ENCODE results near the gene UNC13B.
A peak's percentile ranks its signal among the peaks of the same experiment; 100 is the strongest.
"Not testable (repeated sequence)": the region's sequence is repeated elsewhere in the genome, so short reads cannot be mapped to it uniquely, and the experiment has no call there.

UNC13B gene

GRCh38 chr9:35140093-35140492 is 21.7 kb upstream of the UNC13B start:
- Histone ChIP-seq H3K4me3 (ENCODE audit: low read length) (no peak overlapping the region), H3K27me3 (ENCODE audit: insufficient read depth, low read length) (no peaks in the 10 kb centered on the region), H3K27ac (ENCODE audit: low read length) (no peak overlapping the region), H3K4me1 (ENCODE audit: insufficient read depth, low read length) (no peaks in the 10 kb centered on the region), H3K9me3 (ENCODE audit: insufficient read depth, low read depth, low read length) (peaks cover 36% of the 10 kb centered on the region), H3K36me3 (ENCODE audit: insufficient read depth, low read depth, low read length) (no peaks in the 10 kb centered on the region), H3K9ac (ENCODE audit: low read depth, low read length) (no peak overlapping the region)

GRCh38 chr9:35142037-35142436 is 19.8 kb upstream of the UNC13B start:
- H3K4me1 ChIP-seq (ENCODE audit: insufficient read depth, low read length): no peaks in the 10 kb centered on the region
- H3K4me3 ChIP-seq (ENCODE audit: low read length): no peak overlapping the region
- peaks cover 42% of the 10 kb centered on the region for H3K9me3 ChIP-seq (ENCODE audit: insufficient read depth, low read depth, low read length)
- no peak overlapping the region for H3K9ac ChIP-seq (ENCODE audit: low read depth, low read length)
- H3K36me3 ChIP-seq (ENCODE audit: insufficient read depth, low read depth, low read length): no peaks in the 10 kb centered on the region
- no peak overlapping the region for H3K27ac ChIP-seq (ENCODE audit: low read length)
- H3K27me3 ChIP-seq (ENCODE audit: insufficient read depth, low read length): no peaks in the 10 kb centered on the region

- H3K27me3 ChIP-seq (ENCODE audit: insufficient read depth, low read length); H3K4me3 ChIP-seq (ENCODE audit: low read length); H3K9ac ChIP-seq (ENCODE audit: low read depth, low read length); H3K27ac ChIP-seq (ENCODE audit: low read length); H3K4me1 ChIP-seq (ENCODE audit: insufficient read depth, low read length); H3K36me3 ChIP-seq (ENCODE audit: insufficient read depth, low read depth, low read length): not testable (repeated sequence)
- peaks cover 48% of the 10 kb centered on the region for H3K9me3 ChIP-seq (ENCODE audit: insufficient read depth, low read depth, low read length)
Observed at GRCh38 chr9:35147941-35148563, 13.8 kb upstream of the UNC13B start.

GRCh38 chr9:35152926-35153325 is 8.9 kb upstream of the UNC13B start:
- Histone ChIP-seq H3K9ac (ENCODE audit: low read depth, low read length) (no peak overlapping the region), H3K4me3 (ENCODE audit: low read length) (no peak overlapping the region), H3K27me3 (ENCODE audit: insufficient read depth, low read length) (no peaks in the 10 kb centered on the region), H3K27ac (ENCODE audit: low read length) (no peak overlapping the region), H3K9me3 (ENCODE audit: insufficient read depth, low read depth, low read length) (peaks cover 27% of the 10 kb centered on the region), H3K4me1 (ENCODE audit: insufficient read depth, low read length) (peaks cover 13% of the 10 kb centered on the region; the same call in 1 of the 2 replicates), H3K36me3 (ENCODE audit: insufficient read depth, low read depth, low read length) (no peaks in the 10 kb centered on the region)

GRCh38 chr9:35156781-35157180 is 5.0 kb upstream of the UNC13B start:
- Histone ChIP-seq H3K36me3 (ENCODE audit: insufficient read depth, low read depth, low read length) (no peaks in the 10 kb centered on the region), H3K4me3 (ENCODE audit: low read length) (no peak overlapping the region; the same call in 1 of the 2 replicates), H3K27me3 (ENCODE audit: insufficient read depth, low read length) (no peaks in the 10 kb centered on the region), H3K4me1 (ENCODE audit: insufficient read depth, low read length) (peaks cover 18% of the 10 kb centered on the region; the same call in 1 of the 2 replicates), H3K9ac (ENCODE audit: low read depth, low read length) (peak overlapping the region; percentile 39; the same call in 1 of the 2 replicates), H3K9me3 (ENCODE audit: insufficient read depth, low read depth, low read length) (no peaks in the 10 kb centered on the region), H3K27ac (ENCODE audit: low read length) (no peak overlapping the region)

- H3K27ac ChIP-seq (ENCODE audit: low read length): peak overlapping the region; percentile 77
- H3K9me3 ChIP-seq (ENCODE audit: insufficient read depth, low read depth, low read length); H3K27me3 ChIP-seq (ENCODE audit: insufficient read depth, low read length); H3K36me3 ChIP-seq (ENCODE audit: insufficient read depth, low read depth, low read length): not testable (repeated sequence)
- peak overlapping the region; percentile 42; the same call in 1 of the 2 replicates for H3K4me3 ChIP-seq (ENCODE audit: low read length)
- peaks cover 18% of the 10 kb centered on the region; the same call in 1 of the 2 replicates for H3K4me1 ChIP-seq (ENCODE audit: insufficient read depth, low read length)
- H3K9ac ChIP-seq (ENCODE audit: low read depth, low read length): peak overlapping the region; percentile 48; the same call in 1 of the 2 replicates
Observed at GRCh38 chr9:35157836-35158235, 4.0 kb upstream of the UNC13B start.

GRCh38 chr9:35158501-35159280 is 3.1 kb upstream of the UNC13B start:
- peaks cover 18% of the 10 kb centered on the region; the same call in 1 of the 2 replicates for H3K4me1 ChIP-seq (ENCODE audit: insufficient read depth, low read length)

GRCh38 chr9:35162605-35163315 is 951 bp downstream of the UNC13B start:
- peaks cover 5% of the 10 kb centered on the region; the same call in 1 of the 2 replicates for H3K4me1 ChIP-seq (ENCODE audit: insufficient read depth, low read length)
- H3K9me3 ChIP-seq (ENCODE audit: insufficient read depth, low read depth, low read length): no peaks in the 10 kb centered on the region
- H3K4me3 ChIP-seq (ENCODE audit: low read length): peak overlapping the region; percentile 89
- H3K9ac ChIP-seq (ENCODE audit: low read depth, low read length): peak overlapping the region; percentile 64; the same call in 1 of the 2 replicates
- H3K27me3 ChIP-seq (ENCODE audit: insufficient read depth, low read length): peaks cover 4% of the 10 kb centered on the region; the same call in 1 of the 2 replicates
- H3K27ac ChIP-seq (ENCODE audit: low read length): no peak overlapping the region
- H3K36me3 ChIP-seq (ENCODE audit: insufficient read depth, low read depth, low read length): no peaks in the 10 kb centered on the region

More at GRCh38 chr9:35158501-35159280, 3.1 kb upstream of the UNC13B start:
- peak overlapping the region; percentile 48; the same call in 1 of the 2 replicates for H3K9ac ChIP-seq (ENCODE audit: low read depth, low read length)
- no peaks in the 10 kb centered on the region for H3K9me3 ChIP-seq (ENCODE audit: insufficient read depth, low read depth, low read length)
- peak overlapping the region; percentile 31; the same call in 1 of the 2 replicates for H3K4me3 ChIP-seq (ENCODE audit: low read length)
- peak overlapping the region; percentile 77 for H3K27ac ChIP-seq (ENCODE audit: low read length)
- no peaks in the 10 kb centered on the region for H3K36me3 ChIP-seq (ENCODE audit: insufficient read depth, low read depth, low read length)
- H3K27me3 ChIP-seq (ENCODE audit: insufficient read depth, low read length): peaks cover 4% of the 10 kb centered on the region; the same call in 1 of the 2 replicates

- H3K36me3 ChIP-seq (ENCODE audit: insufficient read depth, low read depth, low read length): no peaks in the 10 kb centered on the region
- H3K9ac ChIP-seq (ENCODE audit: low read depth, low read length): no peak overlapping the region
- no peaks in the 10 kb centered on the region for H3K9me3 ChIP-seq (ENCODE audit: insufficient read depth, low read depth, low read length)
- peaks cover 4% of the 10 kb centered on the region; the same call in 1 of the 2 replicates for H3K27me3 ChIP-seq (ENCODE audit: insufficient read depth, low read length)
- no peak overlapping the region for H3K27ac ChIP-seq (ENCODE audit: low read length)
- H3K4me1 ChIP-seq (ENCODE audit: insufficient read depth, low read length): peaks cover 1% of the 10 kb centered on the region; the same call in 1 of the 2 replicates
- H3K4me3 ChIP-seq (ENCODE audit: low read length): peak overlapping the region; percentile 89
Observed at GRCh38 chr9:35163413-35163812, 1.6 kb downstream of the UNC13B start.

- Histone ChIP-seq H3K4me3 (ENCODE audit: low read length) (no peak overlapping the region), H3K9me3 (ENCODE audit: insufficient read depth, low read depth, low read length) (no peaks in the 10 kb centered on the region), H3K27me3 (ENCODE audit: insufficient read depth, low read length) (peaks cover 4% of the 10 kb centered on the region; the same call in 1 of the 2 replicates), H3K36me3 (ENCODE audit: insufficient read depth, low read depth, low read length) (no peaks in the 10 kb centered on the region), H3K27ac (ENCODE audit: low read length) (no peak overlapping the region), H3K9ac (ENCODE audit: low read depth, low read length) (no peak overlapping the region), H3K4me1 (ENCODE audit: insufficient read depth, low read length) (no peaks in the 10 kb centered on the region)
Observed at GRCh38 chr9:35164711-35165110, 2.9 kb downstream of the UNC13B start.

GRCh38 chr9:35167429-35167828 is 5.6 kb downstream of the UNC13B start:
- not testable (repeated sequence) for H3K36me3 ChIP-seq (ENCODE audit: insufficient read depth, low read depth, low read length); H3K27ac ChIP-seq (ENCODE audit: low read length); H3K4me1 ChIP-seq (ENCODE audit: insufficient read depth, low read length); H3K9me3 ChIP-seq (ENCODE audit: insufficient read depth, low read depth, low read length); H3K9ac ChIP-seq (ENCODE audit: low read depth, low read length); H3K27me3 ChIP-seq (ENCODE audit: insufficient read depth, low read length); H3K4me3 ChIP-seq (ENCODE audit: low read length)

All from iPS-20b (cell line).